ENCODE results near the gene ZDHHC18.

ZDHHC18 gene, protein sequence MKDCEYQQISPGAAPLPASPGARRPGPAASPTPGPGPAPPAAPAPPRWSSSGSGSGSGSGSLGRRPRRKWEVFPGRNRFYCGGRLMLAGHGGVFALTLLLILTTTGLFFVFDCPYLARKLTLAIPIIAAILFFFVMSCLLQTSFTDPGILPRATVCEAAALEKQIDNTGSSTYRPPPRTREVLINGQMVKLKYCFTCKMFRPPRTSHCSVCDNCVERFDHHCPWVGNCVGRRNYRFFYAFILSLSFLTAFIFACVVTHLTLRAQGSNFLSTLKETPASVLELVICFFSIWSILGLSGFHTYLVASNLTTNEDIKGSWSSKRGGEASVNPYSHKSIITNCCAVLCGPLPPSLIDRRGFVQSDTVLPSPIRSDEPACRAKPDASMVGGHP

DNA sequence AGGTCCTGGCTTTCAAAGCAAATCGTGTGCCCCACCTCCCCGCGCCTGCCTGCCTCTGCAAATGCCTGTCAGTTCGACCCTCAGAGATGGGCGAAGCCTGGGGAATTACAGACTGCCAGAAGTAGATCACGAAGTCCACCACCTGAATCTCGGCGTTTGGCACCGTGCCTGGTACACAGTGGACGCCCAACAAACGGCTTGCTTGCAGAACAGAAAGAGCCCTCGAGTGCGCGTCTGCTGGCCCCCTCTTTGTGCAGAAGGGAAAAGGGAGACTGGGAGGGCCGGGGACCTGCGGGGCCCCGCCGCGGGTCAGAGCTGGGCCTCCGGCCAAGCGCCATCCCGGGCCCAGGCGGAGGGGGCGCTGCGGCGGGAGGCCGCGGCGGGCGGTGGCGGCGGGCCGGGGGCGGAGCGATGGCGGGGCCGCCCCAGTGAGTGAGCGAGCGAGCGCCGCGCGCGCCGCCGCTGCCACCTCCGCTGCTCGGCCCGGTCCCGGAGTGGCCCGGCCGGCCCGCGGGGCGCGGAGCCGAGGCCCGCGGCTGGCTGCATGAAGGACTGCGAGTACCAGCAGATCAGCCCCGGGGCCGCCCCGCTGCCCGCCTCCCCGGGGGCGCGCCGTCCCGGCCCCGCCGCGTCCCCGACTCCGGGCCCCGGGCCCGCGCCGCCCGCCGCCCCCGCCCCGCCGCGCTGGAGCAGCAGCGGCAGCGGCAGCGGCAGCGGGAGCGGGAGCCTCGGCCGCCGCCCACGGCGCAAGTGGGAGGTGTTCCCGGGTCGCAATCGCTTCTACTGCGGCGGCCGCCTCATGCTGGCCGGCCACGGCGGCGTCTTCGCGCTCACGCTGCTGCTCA lies at the start of gene ZDHHC18:
Gene ZDHHC18 (plus strand): TSS at position 428 of the 845 bp plus-strand sequence. CDS start 117 bp downstream, at position 545.
- DNase-seq: peak in 49 of 58 donors; percentile 20 to 76 (median 54)

- DNase-seq: no peak
These were observed 47.3 kb upstream of the ZDHHC18 start for GRCh38 chr1:26779098-26779668.

- DNase-seq: peak in 4 of 58 donors; percentile 9 to 14 (median 10)
These were observed 46.0 kb upstream of the ZDHHC18 start for GRCh38 chr1:26780344-26780957.

- no peak for DNase-seq
These were observed 45.2 kb upstream of the ZDHHC18 start for GRCh38 chr1:26781206-26781825.

DNA sequence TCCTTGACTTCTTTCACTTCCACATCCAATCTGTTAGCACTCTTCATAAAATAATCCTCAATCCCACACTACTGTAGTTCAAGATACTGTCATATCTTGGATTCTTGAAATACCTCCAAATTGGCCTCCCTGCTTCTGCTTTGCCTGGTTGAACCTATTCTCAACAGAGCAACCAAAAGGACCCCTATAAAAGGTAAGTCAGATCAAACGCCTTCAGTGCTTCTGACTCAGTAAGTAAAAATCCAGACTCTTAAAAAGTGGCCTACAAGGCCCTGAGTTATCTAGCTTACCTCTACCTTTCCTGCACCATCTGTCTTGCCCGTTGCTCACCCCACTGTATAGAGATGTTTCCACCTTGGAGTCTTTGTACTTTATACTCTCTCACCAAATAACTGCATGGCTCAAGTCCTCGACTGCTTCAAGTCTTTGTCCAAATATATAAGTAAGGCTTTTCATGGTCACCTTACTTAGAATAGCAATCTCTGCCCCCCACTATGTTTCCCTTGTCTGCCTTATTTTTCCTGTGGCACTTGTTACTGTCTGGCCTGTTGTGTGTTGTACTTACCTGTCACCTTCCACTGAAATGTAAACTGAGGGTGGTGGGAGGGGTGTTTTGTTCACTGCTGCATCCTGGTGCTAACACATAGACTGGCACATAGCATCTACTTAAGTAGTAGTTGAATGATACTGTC lies 43.8 kb upstream of the ZDHHC18 start:
- no peak for DNase-seq

- DNase-seq: no peak
These were observed 42.9 kb upstream of the ZDHHC18 start for GRCh38 chr1:26783646-26784022.

DNA sequence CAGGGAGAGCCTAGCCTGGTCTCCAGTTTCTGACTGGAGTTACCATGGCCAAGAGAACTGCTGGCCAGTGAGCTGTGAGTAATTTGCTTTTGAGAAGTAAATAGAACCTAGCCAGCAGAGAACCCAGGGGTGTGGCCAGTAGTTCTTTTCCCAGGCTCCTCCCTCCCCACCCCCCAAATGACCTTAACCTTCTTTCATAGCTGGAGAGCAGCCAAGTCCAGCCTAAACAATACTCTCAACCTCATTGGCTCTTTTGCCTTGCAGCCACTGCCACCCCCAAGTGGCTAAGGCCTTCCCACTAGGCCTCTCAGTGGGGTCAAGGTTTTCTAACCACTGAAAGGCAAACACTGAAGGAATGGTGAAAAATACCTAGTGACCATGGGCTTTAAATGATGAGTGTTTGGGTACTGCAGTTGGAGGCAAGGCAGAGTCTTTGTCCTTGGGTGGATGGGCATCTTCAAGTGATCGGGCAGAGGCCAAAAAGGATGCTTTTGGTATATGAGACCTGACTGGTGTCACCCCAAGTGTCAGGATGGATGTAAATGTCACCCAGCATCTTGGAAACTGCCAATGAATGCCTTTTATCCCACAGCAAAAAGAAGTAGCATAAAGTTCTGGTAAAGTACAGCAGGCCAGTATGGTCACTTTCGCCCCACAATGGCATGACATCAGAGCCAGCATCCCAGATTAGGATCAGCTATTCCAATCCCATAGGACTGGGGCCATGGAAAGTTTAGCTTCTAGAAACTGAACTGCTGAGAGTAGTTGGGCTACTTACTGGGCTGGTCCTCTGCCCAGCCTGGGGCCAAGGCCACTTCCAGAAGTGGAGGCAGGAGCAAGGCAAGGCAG lies 42.2 kb upstream of the ZDHHC18 start:
- DNase-seq: peak in 48 of 58 donors; percentile 15 to 94 (median 58)

DNA sequence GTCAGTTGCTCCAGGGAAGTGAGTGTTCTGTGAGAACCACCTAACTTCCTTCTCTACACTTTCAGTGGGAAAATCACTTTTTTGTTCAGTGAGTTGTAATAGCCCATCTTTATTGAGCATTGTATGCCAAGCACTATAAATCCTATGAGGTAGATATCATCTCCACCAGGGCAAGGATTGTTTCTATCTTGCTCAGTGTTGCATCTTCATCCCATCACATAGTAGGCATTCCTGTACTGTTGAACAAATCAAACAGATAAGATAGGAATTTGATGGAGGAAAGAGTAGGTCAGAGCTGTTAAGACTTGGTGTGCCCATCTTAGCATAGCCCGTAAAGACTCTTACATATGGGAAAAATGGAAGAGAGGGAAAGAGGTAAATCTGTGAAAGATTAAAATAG lies 41.6 kb upstream of the ZDHHC18 start:
- no peak for DNase-seq

- peak in 11 of 58 donors; percentile 7 to 55 (median 23) for DNase-seq
These were observed 40.7 kb upstream of the ZDHHC18 start for GRCh38 chr1:26785611-26786436.

GRCh38 chr1:26786437-26787380 lies 39.8 kb upstream of the ZDHHC18 start:
- DNase-seq: peak in 28 of 58 donors; percentile 10 to 59 (median 32)

GRCh38 chr1:26787381-26787705 lies 39.1 kb upstream of the ZDHHC18 start:
- DNase-seq: no peak

DNA sequence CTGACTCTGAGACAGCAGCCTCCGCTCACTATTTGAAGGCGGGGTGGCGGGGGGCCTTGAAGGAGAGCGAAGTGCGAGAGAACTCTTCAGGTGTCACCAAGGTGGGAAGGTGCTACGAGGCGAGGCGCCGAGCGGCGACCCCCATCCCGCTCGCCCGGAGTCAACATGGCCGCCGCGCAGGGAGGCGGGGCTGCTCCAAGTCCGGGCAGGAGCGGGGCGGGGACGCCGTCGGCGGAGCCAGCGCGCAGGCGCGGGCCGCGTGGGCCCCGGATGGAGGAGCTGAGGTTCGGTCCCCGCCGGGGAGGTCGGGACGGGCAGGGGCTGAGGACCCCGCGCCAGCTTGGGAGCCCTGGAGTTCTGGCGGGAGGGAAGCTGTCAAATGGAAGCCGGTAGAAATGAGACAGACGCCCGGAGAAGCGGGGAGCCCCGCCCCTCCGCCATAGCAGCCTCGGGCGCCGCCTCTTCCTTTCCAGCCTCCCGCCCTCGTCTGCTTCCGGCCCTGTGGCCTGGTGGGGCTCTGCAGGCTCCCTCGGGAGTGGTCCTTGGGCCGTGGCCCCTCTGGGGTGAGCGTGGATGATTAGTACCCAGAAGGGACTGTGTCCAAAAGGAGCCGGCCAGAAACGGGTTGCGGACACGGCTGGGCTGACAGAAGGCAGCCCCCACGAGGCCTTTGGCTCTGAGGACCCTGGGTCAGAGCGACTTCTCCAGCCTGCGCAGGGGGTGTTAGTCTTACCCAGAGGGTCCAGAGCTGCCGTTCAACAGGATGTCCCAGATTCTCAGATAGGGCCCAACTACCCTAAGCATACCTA lies 38.6 kb upstream of the ZDHHC18 start, which contains the start of gene PIGV:
Gene PIGV (plus strand): TSS at position 245 of the 809 bp plus-strand sequence. CDS start 2,866 bp downstream, outside the sequence.
- peak; percentile 49 to 96 (median 90) for DNase-seq

DNA sequence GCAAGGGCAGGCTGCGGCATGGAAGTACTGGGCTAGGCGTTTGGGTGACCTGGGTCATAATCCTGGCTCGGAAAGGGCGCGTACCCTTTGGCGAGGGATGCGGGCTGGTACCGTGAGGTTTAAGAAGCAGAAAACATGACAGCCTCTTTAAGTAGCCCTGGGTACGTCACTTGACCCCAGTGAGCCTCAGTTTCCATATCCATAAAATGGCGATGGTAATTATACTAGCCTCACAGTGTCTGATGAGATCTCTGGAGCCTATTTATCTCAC lies 38.0 kb upstream of the ZDHHC18 start:
- no peak for DNase-seq

- peak in 57 of 58 donors; percentile 18 to 93 (median 77) for DNase-seq
These were observed 37.5 kb upstream of the ZDHHC18 start for GRCh38 chr1:26788836-26789611.

- DNase-seq: no peak
These were observed 36.9 kb upstream of the ZDHHC18 start for GRCh38 chr1:26789612-26789865.

DNA sequence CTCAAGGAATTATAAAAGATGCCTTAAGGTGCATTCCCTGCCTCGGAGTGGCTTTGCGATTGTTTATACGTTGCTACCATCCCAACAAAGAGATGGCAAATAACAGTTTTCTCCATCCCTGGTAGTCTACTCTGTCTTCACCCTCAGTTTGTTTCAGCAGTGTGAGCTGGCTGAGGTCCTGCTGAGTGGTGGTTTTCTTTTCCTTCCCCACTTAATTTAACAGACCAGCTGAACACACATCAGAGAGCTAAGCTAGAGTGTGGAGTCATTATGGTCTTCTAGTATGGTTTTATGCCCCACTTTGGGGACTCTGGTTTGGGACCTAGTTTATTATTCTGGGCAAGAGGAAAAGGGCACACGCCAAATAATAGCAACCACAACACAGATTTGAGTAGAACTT lies 36.6 kb upstream of the ZDHHC18 start:
- no peak for DNase-seq

Data from anterior cingulate cortex (tissue), 58 donors.